Kidney epithelial cell (primary cell): Measurements from ENCODE around the gene TEKT3. TPM values are rescaled to one million over a fixed set of nuclear protein-coding genes. Genes with fewer than 3 reads are reported as not detected.

Experiments used
- DNase-seq: peaks from one replicate; pipeline ENCODE4 v3.0.0-alpha.2; 2010; ENCODE audit warnings: low read depth
- H3K27me3 ChIP-seq: 2 replicates; pipeline ENCODE4 v1.6.0; 2011; ENCODE audit warnings: low read length; ENCODE audit not compliant: control insufficient read depth, insufficient read depth
- H3K36me3 ChIP-seq: 2 replicates; pipeline ENCODE4 v1.5.1; 2011; ENCODE audit warnings: low read length; ENCODE audit not compliant: control insufficient read depth, insufficient read depth
- H3K4me3 ChIP-seq: 2 replicates; pipeline ENCODE4 v1.5.1; 2011; ENCODE audit warnings: low read depth, mild to moderate bottlenecking, control low read depth, low read length
- total RNA-seq: library from RNA; depleted of rRNA; stranded (reverse); fragments of >200 nt; gene quantifications from 2 replicates; pipeline ENCODE4 v1.2.3, GENCODE V29; 2015
- TF ChIP-seq, protein P1 (sequence below): IDR thresholded peaks from 2 replicates; pipeline ENCODE4 v1.5.1; 2011; ENCODE audit warnings: mild to moderate bottlenecking, moderate library complexity, low read length, control low read depth, inconsistent platforms; ENCODE audit not compliant: insufficient read depth, poor library complexity, severe bottlenecking

Gene TEKT3
- total RNA-seq, 1 donor from 2014 or later, result not detected

GRCh38 chr17:15284537-15284936 is 56.9 kb downstream of the TEKT3 start:
- TF ChIP-seq, protein P1, sequence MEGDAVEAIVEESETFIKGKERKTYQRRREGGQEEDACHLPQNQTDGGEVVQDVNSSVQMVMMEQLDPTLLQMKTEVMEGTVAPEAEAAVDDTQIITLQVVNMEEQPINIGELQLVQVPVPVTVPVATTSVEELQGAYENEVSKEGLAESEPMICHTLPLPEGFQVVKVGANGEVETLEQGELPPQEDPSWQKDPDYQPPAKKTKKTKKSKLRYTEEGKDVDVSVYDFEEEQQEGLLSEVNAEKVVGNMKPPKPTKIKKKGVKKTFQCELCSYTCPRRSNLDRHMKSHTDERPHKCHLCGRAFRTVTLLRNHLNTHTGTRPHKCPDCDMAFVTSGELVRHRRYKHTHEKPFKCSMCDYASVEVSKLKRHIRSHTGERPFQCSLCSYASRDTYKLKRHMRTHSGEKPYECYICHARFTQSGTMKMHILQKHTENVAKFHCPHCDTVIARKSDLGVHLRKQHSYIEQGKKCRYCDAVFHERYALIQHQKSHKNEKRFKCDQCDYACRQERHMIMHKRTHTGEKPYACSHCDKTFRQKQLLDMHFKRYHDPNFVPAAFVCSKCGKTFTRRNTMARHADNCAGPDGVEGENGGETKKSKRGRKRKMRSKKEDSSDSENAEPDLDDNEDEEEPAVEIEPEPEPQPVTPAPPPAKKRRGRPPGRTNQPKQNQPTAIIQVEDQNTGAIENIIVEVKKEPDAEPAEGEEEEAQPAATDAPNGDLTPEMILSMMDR, result no peak
- H3K36me3 ChIP-seq, result no peaks in the 10 kb centered on the region
- DNase-seq, result no peak
- H3K4me3 ChIP-seq, result no peak overlapping the region
- H3K27me3 ChIP-seq, result no peaks in the 10 kb centered on the region

- no peak for DNase-seq
Measured at GRCh38 chr17:15284107-15284506, 57.3 kb downstream of the TEKT3 start.

DNA sequence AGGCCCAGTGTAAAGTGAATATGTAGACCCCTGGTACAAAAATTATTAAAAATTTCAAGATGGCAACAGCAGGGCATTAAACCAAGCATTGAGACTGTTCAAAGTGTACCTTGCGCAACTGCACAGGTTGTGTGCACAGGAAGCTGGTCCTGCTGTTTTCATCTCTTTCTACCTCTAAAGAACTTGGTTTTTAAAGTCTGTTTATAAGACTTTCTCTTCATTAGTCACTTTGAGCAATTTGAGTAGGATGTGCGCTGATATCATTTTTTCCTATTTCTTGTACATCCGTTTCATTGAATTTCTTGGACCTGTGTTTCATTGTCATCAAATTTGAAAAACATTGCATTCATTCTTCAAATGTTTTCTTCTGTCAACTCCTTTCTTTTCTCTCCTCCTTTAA is 59.5 kb downstream of the TEKT3 start:
- TF ChIP-seq, protein P1, result no peak
- Histone ChIP-seq H3K36me3 (no peaks in the 10 kb centered on the region), H3K27me3 (no peaks in the 10 kb centered on the region), H3K4me3 (no peak overlapping the region)
- no peak for DNase-seq

More at GRCh38 chr17:15284107-15284506, 57.3 kb downstream of the TEKT3 start:
- Histone ChIP-seq H3K4me3 (no peak overlapping the region), H3K36me3 (no peaks in the 10 kb centered on the region), H3K27me3 (no peaks in the 10 kb centered on the region)
- TF ChIP-seq, protein P1, result no peak

GRCh38 chr17:15278924-15279477 is 62.4 kb downstream of the TEKT3 start:
- H3K4me3 ChIP-seq, result no peak overlapping the region
- TF ChIP-seq, protein P1, result no peak
- no peaks in the 10 kb centered on the region for H3K27me3 ChIP-seq
- DNase-seq, result no peak
- H3K36me3 ChIP-seq, result no peaks in the 10 kb centered on the region

- no peak for DNase-seq
- no peaks in the 10 kb centered on the region for H3K36me3 ChIP-seq
- H3K4me3 ChIP-seq, result no peak overlapping the region
- no peaks in the 10 kb centered on the region for H3K27me3 ChIP-seq
- TF ChIP-seq, protein P1, result no peak
Measured at GRCh38 chr17:15278380-15278779, 63.0 kb downstream of the TEKT3 start.

DNA sequence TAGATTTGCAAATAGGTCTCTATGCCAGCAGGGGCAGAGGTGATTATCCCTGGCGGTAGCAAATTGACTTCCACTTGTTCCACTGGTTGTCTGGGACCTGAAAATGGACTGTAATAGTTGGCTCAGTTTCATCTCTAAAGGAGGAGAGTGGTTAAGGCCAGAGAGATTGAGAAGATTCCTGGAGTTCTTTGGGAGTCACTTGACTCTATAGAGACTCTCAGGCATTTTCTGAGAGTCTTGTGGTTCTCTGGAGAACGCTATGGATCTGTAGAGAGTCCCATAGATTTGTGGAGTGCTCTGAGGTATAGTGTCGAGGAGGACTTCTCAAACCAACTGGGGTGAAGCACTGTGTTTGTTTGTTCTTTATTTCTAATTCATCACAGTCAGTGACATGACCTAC is 67.4 kb downstream of the TEKT3 start:
- Histone ChIP-seq H3K4me3 (no peak overlapping the region), H3K27me3 (no peaks in the 10 kb centered on the region), H3K36me3 (no peaks in the 10 kb centered on the region)
- TF ChIP-seq, protein P1, result no peak
- no peak for DNase-seq
